HepG2 (cell line): ENCODE results near the gene RPS27A. TPM values are rescaled to one million over a fixed set of nuclear protein-coding genes. Genes with fewer than 3 reads are reported as not detected.
A peak's percentile ranks its signal among the peaks of the same experiment; 100 is the strongest.

Source experiments
- BCLAF1 ChIP-seq: fragments of 450-650 bp; IDR thresholded peaks from 2 replicates; pipeline ENCODE4 v1.6.1; 2017; ENCODE audit warnings: mild to moderate bottlenecking
- CHD2 ChIP-seq: IDR thresholded peaks from 2 replicates; pipeline ENCODE4 v1.6.1; 2011; ENCODE audit warnings: low read depth, low read length, improper control_type of control experiment
- EHMT2 ChIP-seq: fragments of 200-600 bp; sonication (generic); IDR thresholded peaks from 2 replicates; pipeline ENCODE4 v1.7.0; 2017; ENCODE audit warnings: antibody characterized with exemption, low read depth, low read length, borderline replicate concordance
- HDAC2 ChIP-seq: sonication (generic); formaldehyde crosslinking; IDR thresholded peaks from 2 replicates; pipeline ENCODE4 v1.4.0; 2020; ENCODE audit warnings: missing genetic modification reagents
- HIVEP1 ChIP-seq: sonication (generic); formaldehyde crosslinking; IDR thresholded peaks from 2 replicates; pipeline ENCODE4 v1.4.0; 2020; ENCODE audit warnings: mild to moderate bottlenecking, missing genetic modification reagents
- MAFK ChIP-seq, 2 experiments: IDR thresholded peaks in 1 of 2; conservative IDR thresholded peaks in 1 of 2; 2 replicates each; pipeline ENCODE4 v1.6.1; 2011; ENCODE audit warnings: improper control_type of control experiment in 2 of 2, low read length in 2 of 2
- NFE2L1 ChIP-seq: sonication (generic); formaldehyde crosslinking; IDR thresholded peaks from 2 replicates; pipeline ENCODE4 v1.4.0; 2020; ENCODE audit warnings: missing genetic modification reagents, mild to moderate bottlenecking, borderline replicate concordance
- NFE2L2 ChIP-seq: fragments of 150-350 bp; IDR thresholded peaks from 2 replicates; pipeline ENCODE4 v1.6.1; 2014; ENCODE audit warnings: low read length
- NRL ChIP-seq: sonication (generic); formaldehyde crosslinking; IDR thresholded peaks from 2 replicates; pipeline ENCODE4 v1.5.0; 2020; ENCODE audit warnings: missing genetic modification reagents, mild to moderate bottlenecking, moderate library complexity, borderline replicate concordance
- PCBP2 ChIP-seq: fragments of 200-400 bp; formaldehyde crosslinking; optimal IDR thresholded peaks from 2 replicates; pipeline ENCODE3; 2018; ENCODE audit warnings: low read length, low read depth; ENCODE audit not compliant: poor library complexity, severe bottlenecking
- SIN3B ChIP-seq: fragments of 150-350 bp; IDR thresholded peaks from 2 replicates; pipeline ENCODE4 v1.6.1; 2014; ENCODE audit warnings: low read length
- SIX4 ChIP-seq: sonication (generic); formaldehyde crosslinking; IDR thresholded peaks from 2 replicates; pipeline ENCODE4 v1.4.0; 2020; ENCODE audit warnings: missing genetic modification reagents
- SSRP1 ChIP-seq: IDR thresholded peaks from 2 replicates; pipeline ENCODE4 v1.6.1; 2016; ENCODE audit warnings: control low read depth
- ZMAT5 ChIP-seq: sonication (generic); formaldehyde crosslinking; IDR thresholded peaks from 2 replicates; pipeline ENCODE4 v1.5.0; 2020; ENCODE audit warnings: mild to moderate bottlenecking, low read depth, missing genetic modification reagents, borderline replicate concordance
- ZNF136 ChIP-seq: sonication (generic); formaldehyde crosslinking; IDR thresholded peaks from 2 replicates; pipeline ENCODE4 v1.8.1; 2022; ENCODE audit warnings: low read depth, mild to moderate bottlenecking, moderate library complexity, missing genetic modification reagents
- ZNF234 ChIP-seq: sonication (generic); formaldehyde crosslinking; conservative IDR thresholded peaks from 2 replicates; pipeline ENCODE4 v1.5.1; 2020; ENCODE audit warnings: mild to moderate bottlenecking, missing genetic modification reagents
- ZNF235 ChIP-seq: sonication (generic); formaldehyde crosslinking; IDR thresholded peaks from 2 replicates; pipeline ENCODE4 v1.8.1; 2023; ENCODE audit warnings: mild to moderate bottlenecking, missing genetic modification reagents, borderline replicate concordance
- ZNF775 ChIP-seq: sonication (generic); formaldehyde crosslinking; IDR thresholded peaks from 2 replicates; pipeline ENCODE4 v1.4.0; 2020; ENCODE audit warnings: missing genetic modification reagents, mild to moderate bottlenecking, moderate library complexity, borderline replicate concordance
- polyA plus RNA-seq, 8 experiments: library from polyadenylated mRNA; depleted of rRNA in 3 of 8; stranded (reverse) in 7 of 8; unstranded in 1 of 8; fragments of >200 nt; fragmentation: Illumina TruSeq in 4 of 8; extraction: Trizol in 4 of 8; gene quantifications; 2 replicates each; pipeline versions ENCODE4 v1.2.1 to v1.2.3, GENCODE V29; 2011 to 2016; ENCODE audit warnings: low read depth in 4 of 8, missing spikeins in 1 of 8, mixed read lengths in 1 of 8; ENCODE audit not compliant: insufficient read depth in 1 of 8
- total RNA-seq, 5 experiments: library from RNA; depleted of rRNA; stranded (reverse); fragments of >200 nt; fragmentation: Illumina TruSeq; extraction: Trizol; gene quantifications; 2 replicates each; pipeline ENCODE4 v1.2.3, GENCODE V29; 2016; ENCODE audit warnings: low read depth in 1 of 5
- TF ChIP-seq, protein P1 (sequence below): sonication (generic); formaldehyde crosslinking; IDR thresholded peaks from 2 replicates; pipeline ENCODE4 v1.4.0; 2020; ENCODE audit warnings: missing genetic modification reagents, low read depth, mild to moderate bottlenecking, borderline replicate concordance
- TF ChIP-seq, protein P2 (sequence below): sonication (generic); formaldehyde crosslinking; IDR thresholded peaks from 2 replicates; pipeline ENCODE4 v1.4.0; 2020; ENCODE audit warnings: missing genetic modification reagents

Gene RPS27A
- total and polyA plus RNA-seq, 2 of the 13 experiments (the other 11 are each of a cell fraction or from before 2014, with no cell fraction given), result 2,779 to 3,269 TPM

- TF ChIP-seq, protein P1, sequence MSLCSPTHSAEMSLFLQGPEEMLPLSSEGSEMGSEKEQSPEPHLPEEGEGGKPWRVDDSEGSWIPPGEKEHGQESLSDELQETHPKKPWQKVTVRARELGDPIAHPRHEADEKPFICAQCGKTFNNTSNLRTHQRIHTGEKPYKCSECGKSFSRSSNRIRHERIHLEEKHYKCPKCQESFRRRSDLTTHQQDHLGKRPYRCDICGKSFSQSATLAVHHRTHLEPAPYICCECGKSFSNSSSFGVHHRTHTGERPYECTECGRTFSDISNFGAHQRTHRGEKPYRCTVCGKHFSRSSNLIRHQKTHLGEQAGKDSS, result 0 out of 2 replicates have a peak, but pooled peaks have one; percentile 7
- TF ChIP-seq MAFK (conservative IDR thresholded peaks at IDR 0.05 in 1 of 2, IDR thresholded peaks at IDR 0.05 in 1 of 2; ENCODE audit: low read length in 2 of 2) (no peak), NRL (CRISPR knock-in tag) (peak; percentile 94; the same call in 1 of the 2 replicates), HIVEP1 (CRISPR knock-in tag) (peak; percentile 93), PCBP2 (no peak), EHMT2 (no peak; the same call in 1 of the 2 replicates), NFE2L2 (peak; percentile 1; the same call in 1 of the 2 replicates), SIX4 (CRISPR knock-in tag) (no peak), NFE2L1 (CRISPR knock-in tag) (0 out of 2 replicates have a peak, but pooled peaks have one; percentile 10), ZNF136 (CRISPR knock-in tag) (peak; percentile 58; the same call in 1 of the 2 replicates), CHD2 (no peak; the same call in 1 of the 2 replicates), ZNF234 (no peak), BCLAF1 (no peak), ZNF235 (CRISPR knock-in tag) (0 out of 2 replicates have a peak, but pooled peaks have one; percentile 19), SSRP1 (CRISPR knock-in tag) (no peak), SIN3B (peak; percentile 64), ZMAT5 (CRISPR knock-in tag) (no peak), ZNF775 (CRISPR knock-in tag) (no peak), HDAC2 (0 out of 2 replicates have a peak, but pooled peaks have one; percentile 49)
- TF ChIP-seq, protein P2, sequence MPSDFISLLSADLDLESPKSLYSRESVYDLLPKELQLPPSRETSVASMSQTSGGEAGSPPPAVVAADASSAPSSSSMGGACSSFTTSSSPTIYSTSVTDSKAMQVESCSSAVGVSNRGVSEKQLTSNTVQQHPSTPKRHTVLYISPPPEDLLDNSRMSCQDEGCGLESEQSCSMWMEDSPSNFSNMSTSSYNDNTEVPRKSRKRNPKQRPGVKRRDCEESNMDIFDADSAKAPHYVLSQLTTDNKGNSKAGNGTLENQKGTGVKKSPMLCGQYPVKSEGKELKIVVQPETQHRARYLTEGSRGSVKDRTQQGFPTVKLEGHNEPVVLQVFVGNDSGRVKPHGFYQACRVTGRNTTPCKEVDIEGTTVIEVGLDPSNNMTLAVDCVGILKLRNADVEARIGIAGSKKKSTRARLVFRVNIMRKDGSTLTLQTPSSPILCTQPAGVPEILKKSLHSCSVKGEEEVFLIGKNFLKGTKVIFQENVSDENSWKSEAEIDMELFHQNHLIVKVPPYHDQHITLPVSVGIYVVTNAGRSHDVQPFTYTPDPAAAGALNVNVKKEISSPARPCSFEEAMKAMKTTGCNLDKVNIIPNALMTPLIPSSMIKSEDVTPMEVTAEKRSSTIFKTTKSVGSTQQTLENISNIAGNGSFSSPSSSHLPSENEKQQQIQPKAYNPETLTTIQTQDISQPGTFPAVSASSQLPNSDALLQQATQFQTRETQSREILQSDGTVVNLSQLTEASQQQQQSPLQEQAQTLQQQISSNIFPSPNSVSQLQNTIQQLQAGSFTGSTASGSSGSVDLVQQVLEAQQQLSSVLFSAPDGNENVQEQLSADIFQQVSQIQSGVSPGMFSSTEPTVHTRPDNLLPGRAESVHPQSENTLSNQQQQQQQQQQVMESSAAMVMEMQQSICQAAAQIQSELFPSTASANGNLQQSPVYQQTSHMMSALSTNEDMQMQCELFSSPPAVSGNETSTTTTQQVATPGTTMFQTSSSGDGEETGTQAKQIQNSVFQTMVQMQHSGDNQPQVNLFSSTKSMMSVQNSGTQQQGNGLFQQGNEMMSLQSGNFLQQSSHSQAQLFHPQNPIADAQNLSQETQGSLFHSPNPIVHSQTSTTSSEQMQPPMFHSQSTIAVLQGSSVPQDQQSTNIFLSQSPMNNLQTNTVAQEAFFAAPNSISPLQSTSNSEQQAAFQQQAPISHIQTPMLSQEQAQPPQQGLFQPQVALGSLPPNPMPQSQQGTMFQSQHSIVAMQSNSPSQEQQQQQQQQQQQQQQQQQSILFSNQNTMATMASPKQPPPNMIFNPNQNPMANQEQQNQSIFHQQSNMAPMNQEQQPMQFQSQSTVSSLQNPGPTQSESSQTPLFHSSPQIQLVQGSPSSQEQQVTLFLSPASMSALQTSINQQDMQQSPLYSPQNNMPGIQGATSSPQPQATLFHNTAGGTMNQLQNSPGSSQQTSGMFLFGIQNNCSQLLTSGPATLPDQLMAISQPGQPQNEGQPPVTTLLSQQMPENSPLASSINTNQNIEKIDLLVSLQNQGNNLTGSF (CRISPR knock-in tag), result peak; percentile 80; the same call in 1 of the 2 replicates
Measured at GRCh38 chr2:55232084-55232862, at the start of gene RPS27A, which contains the start of gene CLHC1 (continued).
